Osteoblast (primary cell): ENCODE results near the gene PSMD1. TPM values are rescaled to one million over a fixed set of nuclear protein-coding genes. Genes with fewer than 3 reads are reported as not detected.

ENCODE experiments used
- DNase-seq: peaks from one replicate; pipeline ENCODE4 v3.0.0; 2011; ENCODE audit warnings: low spot score, mixed read lengths; ENCODE audit not compliant: insufficient read length; ENCODE audit errors: missing footprints
- H2AFZ ChIP-seq: 2 replicates; pipeline ENCODE4 v1.6.0; 2011; ENCODE audit warnings: mild to moderate bottlenecking, low read length
- H3K27ac ChIP-seq: 2 replicates; pipeline ENCODE4 v1.5.1; 2011; ENCODE audit warnings: mild to moderate bottlenecking, low read depth, low read length, moderate library complexity
- H3K27me3 ChIP-seq: 2 replicates; pipeline ENCODE4 v1.6.0; 2012; ENCODE audit warnings: mild to moderate bottlenecking, control low read depth, inconsistent platforms, low read length, moderate library complexity; ENCODE audit not compliant: insufficient read depth
- H3K36me3 ChIP-seq: 2 replicates; pipeline ENCODE4 v1.5.1; 2011; ENCODE audit warnings: mild to moderate bottlenecking, low read length, control low read depth, moderate library complexity; ENCODE audit not compliant: insufficient read depth
- H3K4me1 ChIP-seq: 2 replicates; pipeline ENCODE4 v1.5.1; 2011; ENCODE audit warnings: mild to moderate bottlenecking, low read length, control low read depth, moderate library complexity; ENCODE audit not compliant: insufficient read depth
- H3K4me2 ChIP-seq: 2 replicates; pipeline ENCODE4 v1.6.0; 2011; ENCODE audit warnings: mild to moderate bottlenecking, low read length; ENCODE audit not compliant: insufficient read depth
- H3K4me3 ChIP-seq: fragments of 200-600 bp; sonication (generic); 3 replicates; pipeline ENCODE4 v1.5.1; 2012; ENCODE audit warnings: mild to moderate bottlenecking, low read length, inconsistent platforms; ENCODE audit not compliant: insufficient read depth
- H3K79me2 ChIP-seq: 2 replicates; pipeline ENCODE4 v1.6.0; 2012; ENCODE audit warnings: mild to moderate bottlenecking, low read length, control low read depth, inconsistent platforms; ENCODE audit not compliant: insufficient read depth
- H3K9me3 ChIP-seq: 2 replicates; pipeline ENCODE4 v1.5.1; 2011; ENCODE audit warnings: low read depth, low read length, control low read depth
- H4K20me1 ChIP-seq: 2 replicates; pipeline ENCODE4 v1.6.0; 2012; ENCODE audit warnings: mild to moderate bottlenecking, low read length, control low read depth; ENCODE audit not compliant: insufficient read depth
- total RNA-seq: library from RNA; depleted of rRNA; stranded (reverse); fragments of >200 nt; gene quantifications from 2 replicates; pipeline ENCODE4 v1.2.3, GENCODE V29; 2012
- TF ChIP-seq, protein P1 (sequence below): IDR thresholded peaks from 2 replicates; pipeline ENCODE4 v1.5.1; 2011; ENCODE audit warnings: mild to moderate bottlenecking, low read depth, low read length, moderate library complexity; ENCODE audit errors: extremely low read depth

PSMD1 gene
- total RNA-seq, 1 donor = 112 TPM

GRCh38 chr2:231013820-231014219 lies 42.8 kb upstream of the PSMD1 start:
- peak; percentile 23 for DNase-seq
- peaks cover 60% of the 10 kb centered on the region for H3K27me3 ChIP-seq
- H3K27ac ChIP-seq = no peak overlapping the region
- TF ChIP-seq, protein P1, sequence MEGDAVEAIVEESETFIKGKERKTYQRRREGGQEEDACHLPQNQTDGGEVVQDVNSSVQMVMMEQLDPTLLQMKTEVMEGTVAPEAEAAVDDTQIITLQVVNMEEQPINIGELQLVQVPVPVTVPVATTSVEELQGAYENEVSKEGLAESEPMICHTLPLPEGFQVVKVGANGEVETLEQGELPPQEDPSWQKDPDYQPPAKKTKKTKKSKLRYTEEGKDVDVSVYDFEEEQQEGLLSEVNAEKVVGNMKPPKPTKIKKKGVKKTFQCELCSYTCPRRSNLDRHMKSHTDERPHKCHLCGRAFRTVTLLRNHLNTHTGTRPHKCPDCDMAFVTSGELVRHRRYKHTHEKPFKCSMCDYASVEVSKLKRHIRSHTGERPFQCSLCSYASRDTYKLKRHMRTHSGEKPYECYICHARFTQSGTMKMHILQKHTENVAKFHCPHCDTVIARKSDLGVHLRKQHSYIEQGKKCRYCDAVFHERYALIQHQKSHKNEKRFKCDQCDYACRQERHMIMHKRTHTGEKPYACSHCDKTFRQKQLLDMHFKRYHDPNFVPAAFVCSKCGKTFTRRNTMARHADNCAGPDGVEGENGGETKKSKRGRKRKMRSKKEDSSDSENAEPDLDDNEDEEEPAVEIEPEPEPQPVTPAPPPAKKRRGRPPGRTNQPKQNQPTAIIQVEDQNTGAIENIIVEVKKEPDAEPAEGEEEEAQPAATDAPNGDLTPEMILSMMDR = no peak
- H4K20me1 ChIP-seq = no peaks in the 10 kb centered on the region
- H3K79me2 ChIP-seq = no peaks in the 10 kb centered on the region
- no peaks in the 10 kb centered on the region for H3K36me3 ChIP-seq
- no peak overlapping the region for H2AFZ ChIP-seq
- H3K4me1 ChIP-seq = no peaks in the 10 kb centered on the region
- H3K9me3 ChIP-seq = no peaks in the 10 kb centered on the region
- H3K4me2 ChIP-seq = no peak overlapping the region
- no peak overlapping the region for H3K4me3 ChIP-seq

GRCh38 chr2:231015478-231015877 lies 41.2 kb upstream of the PSMD1 start:
- Histone ChIP-seq H3K4me1 (no peaks in the 10 kb centered on the region), H3K36me3 (no peaks in the 10 kb centered on the region), H2AFZ (no peak overlapping the region), H3K27ac (no peak overlapping the region), H4K20me1 (no peaks in the 10 kb centered on the region), H3K4me3 (no peak overlapping the region), H3K9me3 (no peaks in the 10 kb centered on the region), H3K79me2 (no peaks in the 10 kb centered on the region), H3K27me3 (peaks cover 45% of the 10 kb centered on the region), H3K4me2 (no peak overlapping the region)
- TF ChIP-seq, protein P1 = no peak
- DNase-seq = no peak

DNA sequence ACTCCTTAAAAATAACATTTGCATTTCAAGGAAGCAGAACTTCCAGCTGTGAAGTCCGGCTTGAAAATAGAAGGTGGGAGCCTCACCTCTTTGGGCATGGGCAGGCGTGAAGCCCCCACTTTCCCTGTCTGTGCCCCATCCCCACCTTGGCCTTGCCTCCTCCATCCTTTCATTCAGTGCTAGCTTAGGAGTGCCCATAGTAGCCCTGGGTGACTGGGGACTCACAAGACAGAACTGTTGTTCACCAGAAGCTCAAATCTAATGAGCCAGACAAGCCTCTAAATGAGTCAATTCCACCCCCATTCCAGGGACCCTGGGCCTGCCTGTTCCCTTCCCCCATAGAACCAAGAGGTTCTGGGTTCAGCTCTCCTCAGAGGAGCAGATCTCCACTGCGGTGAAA lies 40.7 kb upstream of the PSMD1 start:
- no peak overlapping the region for H3K27ac ChIP-seq
- H3K4me3 ChIP-seq = no peak overlapping the region
- DNase-seq = no peak
- no peaks in the 10 kb centered on the region for H4K20me1 ChIP-seq
- no peaks in the 10 kb centered on the region for H3K36me3 ChIP-seq
- TF ChIP-seq, protein P1 = no peak
- H3K79me2 ChIP-seq = no peaks in the 10 kb centered on the region
- no peak overlapping the region for H2AFZ ChIP-seq
- peaks cover 42% of the 10 kb centered on the region for H3K27me3 ChIP-seq
- no peaks in the 10 kb centered on the region for H3K4me1 ChIP-seq
- H3K9me3 ChIP-seq = no peaks in the 10 kb centered on the region
- no peak overlapping the region for H3K4me2 ChIP-seq

DNA sequence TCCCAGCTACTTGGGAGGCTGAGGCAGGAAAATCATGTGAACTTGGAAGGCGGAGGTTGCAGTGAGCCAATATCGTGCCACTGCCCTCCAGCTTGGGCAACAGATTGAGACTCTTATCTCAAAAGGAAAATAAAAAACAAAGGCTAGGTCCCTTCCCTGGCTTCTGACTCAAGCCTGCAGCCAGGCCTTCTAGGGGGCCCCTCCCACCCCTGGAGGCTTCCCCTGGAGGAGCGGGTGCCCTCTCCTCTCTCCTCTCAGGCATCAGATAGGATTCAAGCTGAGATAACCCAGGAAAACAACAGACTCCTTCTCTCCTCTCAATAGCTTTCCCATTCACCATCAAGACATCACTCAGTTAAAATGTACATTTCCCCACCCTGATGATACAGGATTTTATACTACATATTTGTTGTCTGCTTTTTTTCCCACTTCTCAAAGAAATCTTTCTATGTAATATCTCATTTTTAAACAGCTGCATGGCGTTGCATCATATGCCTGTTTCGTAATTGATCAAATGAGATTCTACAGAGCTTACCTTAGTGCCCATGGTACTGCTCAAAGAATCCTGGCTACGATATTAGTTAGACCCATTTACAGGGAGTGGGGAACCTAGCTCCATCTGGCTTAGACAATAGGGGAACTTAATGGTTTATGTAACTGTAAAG lies 40.0 kb upstream of the PSMD1 start:
- no peak overlapping the region for H3K27ac ChIP-seq
- DNase-seq = no peak
- H4K20me1 ChIP-seq = no peaks in the 10 kb centered on the region
- peaks cover 39% of the 10 kb centered on the region for H3K27me3 ChIP-seq
- H3K9me3 ChIP-seq = no peaks in the 10 kb centered on the region
- TF ChIP-seq, protein P1 = no peak
- H3K4me2 ChIP-seq = no peak overlapping the region
- H2AFZ ChIP-seq = no peak overlapping the region
- H3K79me2 ChIP-seq = no peaks in the 10 kb centered on the region
- no peaks in the 10 kb centered on the region for H3K4me1 ChIP-seq
- H3K4me3 ChIP-seq = no peak overlapping the region
- no peaks in the 10 kb centered on the region for H3K36me3 ChIP-seq
